Neural cell (in vitro differentiated cells): ENCODE measurements around the gene ZNF500. TPM values are rescaled to one million over a fixed set of nuclear protein-coding genes. Genes with fewer than 3 reads are reported as not detected.

Experiments used
- H2AFZ ChIP-seq: fragments of 200-600, 300-800 bp; sonication (generic), shearing (Covaris generic); 2 replicates; pipeline ENCODE4 v1.6.0; 2014; ENCODE audit warnings: low read depth, mild to moderate bottlenecking, antibody characterized with exemption, low read length, moderate library complexity
- H3F3A ChIP-seq: fragments of 200-600 bp; shearing (Covaris generic); 2 replicates; pipeline ENCODE4 v1.6.1; 2016; ENCODE audit warnings: mild to moderate bottlenecking, moderate library complexity, mixed read lengths, antibody characterized with exemption, low read length; ENCODE audit not compliant: insufficient read depth, poor library complexity, severe bottlenecking
- H3K27ac ChIP-seq: fragments of 200-600, 300-800 bp; sonication (generic), shearing (Covaris generic); 2 replicates; pipeline ENCODE4 v1.5.1; 2014; ENCODE audit warnings: mild to moderate bottlenecking, low read length, moderate library complexity
- H3K27me3 ChIP-seq: fragments of 300-800, 200-600 bp; sonication (generic), shearing (Covaris generic); 2 replicates; pipeline ENCODE4 v1.6.0; 2014; ENCODE audit warnings: mild to moderate bottlenecking, low read depth, low read length, moderate library complexity; ENCODE audit not compliant: insufficient read depth
- H3K36me3 ChIP-seq: fragments of 300-800, 200-600 bp; sonication (generic), shearing (Covaris generic); 2 replicates; pipeline ENCODE4 v1.5.1; 2014; ENCODE audit warnings: mild to moderate bottlenecking, antibody characterized with exemption, low read length, moderate library complexity; ENCODE audit not compliant: insufficient read depth
- H3K4me2 ChIP-seq: fragments of 300-800, 200-600 bp; sonication (generic), shearing (Covaris generic); 2 replicates; pipeline ENCODE4 v1.6.0; 2014; ENCODE audit warnings: mild to moderate bottlenecking, low read length
- H3K4me3 ChIP-seq: fragments of 300-800, 200-600 bp; sonication (generic), shearing (Covaris generic); 2 replicates; pipeline ENCODE4 v1.5.1; 2014; ENCODE audit warnings: mild to moderate bottlenecking, low read length, moderate library complexity
- H3K79me2 ChIP-seq: fragments of 200-600 bp; shearing (Covaris generic); replicated peaks from 2 replicates; pipeline ENCODE4 v1.6.0; 2014; ENCODE audit warnings: mild to moderate bottlenecking, low read length, moderate library complexity; ENCODE audit not compliant: insufficient read depth
- H3K9ac ChIP-seq: fragments of 300-800, 200-600 bp; sonication (generic), shearing (Covaris generic); 2 replicates; pipeline ENCODE4 v1.6.1; 2016; ENCODE audit warnings: mild to moderate bottlenecking, low read length, mixed read lengths
- H3K9me2 ChIP-seq: fragments of 200-600 bp; shearing (Covaris generic); 2 replicates; pipeline ENCODE4 v1.6.1; 2016; ENCODE audit warnings: mild to moderate bottlenecking, low read length, mixed read lengths; ENCODE audit not compliant: insufficient read depth
- H3K9me3 ChIP-seq: fragments of 200-600, 300-800 bp; sonication (generic), shearing (Covaris generic); 2 replicates; pipeline ENCODE4 v1.6.1; 2016; ENCODE audit warnings: mild to moderate bottlenecking, mixed run types, low read length, moderate library complexity, mixed read lengths
- H4K20me1 ChIP-seq: fragments of 200-600 bp; shearing (Covaris generic); 2 replicates; pipeline ENCODE4 v1.6.1; 2016; ENCODE audit warnings: mild to moderate bottlenecking, mixed run types; ENCODE audit not compliant: insufficient read depth
- EP300 ChIP-seq: fragments of 450-650 bp; conservative IDR thresholded peaks from 2 replicates; pipeline ENCODE4 v1.6.1; 2014; ENCODE audit warnings: antibody characterized with exemption, mild to moderate bottlenecking, moderate library complexity; ENCODE audit not compliant: poor library complexity, severe bottlenecking
- EZH2 ChIP-seq: fragments of 200-600, 300-800 bp; shearing (Covaris generic), sonication (generic); IDR thresholded peaks from 2 replicates; pipeline ENCODE4 v1.6.1; 2014; ENCODE audit warnings: antibody characterized with exemption, low read length, borderline replicate concordance, mild to moderate bottlenecking; ENCODE audit not compliant: insufficient read depth, poor library complexity, severe bottlenecking
- MXI1 ChIP-seq: fragments of 450-650 bp; conservative IDR thresholded peaks from 2 replicates; pipeline ENCODE4 v1.6.1; 2014; ENCODE audit warnings: antibody characterized with exemption, mild to moderate bottlenecking; ENCODE audit not compliant: poor library complexity, severe bottlenecking
- POLR2AphosphoS5 ChIP-seq: IDR thresholded peaks from 2 replicates; pipeline ENCODE4 v1.6.1; 2012
- RAD21 ChIP-seq: fragments of 450-650 bp; conservative IDR thresholded peaks from 2 replicates; pipeline ENCODE4 v1.6.1; 2014; ENCODE audit warnings: antibody characterized with exemption, mild to moderate bottlenecking, moderate library complexity
- SMC3 ChIP-seq: fragments of 450-650 bp; conservative IDR thresholded peaks from 2 replicates; pipeline ENCODE4 v1.6.1; 2014; ENCODE audit warnings: antibody characterized with exemption, mild to moderate bottlenecking, moderate library complexity; ENCODE audit not compliant: poor library complexity
- TAF1 ChIP-seq: IDR thresholded peaks from 2 replicates; pipeline ENCODE4 v1.6.1; 2012; ENCODE audit warnings: low read depth
- polyA plus RNA-seq: library from polyadenylated mRNA; depleted of rRNA; stranded (reverse); fragments of >200 nt; gene quantifications from 2 replicates; pipeline ENCODE4 v1.2.3, GENCODE V29; 2014
- TF ChIP-seq, protein P1 (sequence below): fragments of 450-650 bp; IDR thresholded peaks from 2 replicates; pipeline ENCODE4 v1.5.1; 2014; ENCODE audit warnings: antibody characterized with exemption, mild to moderate bottlenecking, moderate library complexity; ENCODE audit not compliant: poor library complexity, severe bottlenecking
- TF ChIP-seq, protein P2 (sequence below): IDR thresholded peaks from 2 replicates; pipeline ENCODE4 v1.6.1; 2012; ENCODE audit warnings: borderline replicate concordance

The ZNF500 gene
- polyA plus RNA-seq, 1 donor from 2014 or later: 16.0 TPM

DNA sequence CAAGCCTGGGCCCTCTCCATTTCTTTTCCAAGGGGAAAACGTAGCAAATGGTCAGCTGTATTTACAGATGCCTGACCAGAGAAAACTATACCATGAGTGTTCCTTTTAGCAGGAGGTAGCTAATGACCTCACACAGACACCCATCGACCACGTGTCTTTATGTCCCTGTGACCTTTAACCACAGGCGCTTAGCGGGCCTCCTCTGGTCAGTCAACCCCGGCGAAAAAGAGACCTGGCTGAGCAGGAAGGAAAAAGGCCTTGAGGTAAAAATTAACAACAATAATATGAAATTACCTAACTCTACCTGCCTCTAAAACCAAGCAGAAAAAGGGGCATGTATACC lies 64.5 kb downstream of the ZNF500 start:
- Histone ChIP-seq H3K9ac (no peak overlapping the region), H2AFZ (no peak overlapping the region), H3F3A (no peaks in the 10 kb centered on the region), H3K9me2 (no peaks in the 10 kb centered on the region), H4K20me1 (no peaks in the 10 kb centered on the region), H3K27ac (no peak overlapping the region), H3K36me3 (no peaks in the 10 kb centered on the region), H3K4me2 (no peak overlapping the region), H3K79me2 (no peaks in the 10 kb centered on the region), H3K4me3 (no peak overlapping the region), H3K27me3 (no peaks in the 10 kb centered on the region), H3K9me3 (no peaks in the 10 kb centered on the region)
- no peak for TF ChIP-seq EP300
- no peak for TF ChIP-seq TAF1
- no peak for TF ChIP-seq MXI1
- TF ChIP-seq, protein P1, sequence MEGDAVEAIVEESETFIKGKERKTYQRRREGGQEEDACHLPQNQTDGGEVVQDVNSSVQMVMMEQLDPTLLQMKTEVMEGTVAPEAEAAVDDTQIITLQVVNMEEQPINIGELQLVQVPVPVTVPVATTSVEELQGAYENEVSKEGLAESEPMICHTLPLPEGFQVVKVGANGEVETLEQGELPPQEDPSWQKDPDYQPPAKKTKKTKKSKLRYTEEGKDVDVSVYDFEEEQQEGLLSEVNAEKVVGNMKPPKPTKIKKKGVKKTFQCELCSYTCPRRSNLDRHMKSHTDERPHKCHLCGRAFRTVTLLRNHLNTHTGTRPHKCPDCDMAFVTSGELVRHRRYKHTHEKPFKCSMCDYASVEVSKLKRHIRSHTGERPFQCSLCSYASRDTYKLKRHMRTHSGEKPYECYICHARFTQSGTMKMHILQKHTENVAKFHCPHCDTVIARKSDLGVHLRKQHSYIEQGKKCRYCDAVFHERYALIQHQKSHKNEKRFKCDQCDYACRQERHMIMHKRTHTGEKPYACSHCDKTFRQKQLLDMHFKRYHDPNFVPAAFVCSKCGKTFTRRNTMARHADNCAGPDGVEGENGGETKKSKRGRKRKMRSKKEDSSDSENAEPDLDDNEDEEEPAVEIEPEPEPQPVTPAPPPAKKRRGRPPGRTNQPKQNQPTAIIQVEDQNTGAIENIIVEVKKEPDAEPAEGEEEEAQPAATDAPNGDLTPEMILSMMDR: no peak
- no peak for TF ChIP-seq SMC3
- no peak for TF ChIP-seq EZH2
- TF ChIP-seq, protein P2, sequence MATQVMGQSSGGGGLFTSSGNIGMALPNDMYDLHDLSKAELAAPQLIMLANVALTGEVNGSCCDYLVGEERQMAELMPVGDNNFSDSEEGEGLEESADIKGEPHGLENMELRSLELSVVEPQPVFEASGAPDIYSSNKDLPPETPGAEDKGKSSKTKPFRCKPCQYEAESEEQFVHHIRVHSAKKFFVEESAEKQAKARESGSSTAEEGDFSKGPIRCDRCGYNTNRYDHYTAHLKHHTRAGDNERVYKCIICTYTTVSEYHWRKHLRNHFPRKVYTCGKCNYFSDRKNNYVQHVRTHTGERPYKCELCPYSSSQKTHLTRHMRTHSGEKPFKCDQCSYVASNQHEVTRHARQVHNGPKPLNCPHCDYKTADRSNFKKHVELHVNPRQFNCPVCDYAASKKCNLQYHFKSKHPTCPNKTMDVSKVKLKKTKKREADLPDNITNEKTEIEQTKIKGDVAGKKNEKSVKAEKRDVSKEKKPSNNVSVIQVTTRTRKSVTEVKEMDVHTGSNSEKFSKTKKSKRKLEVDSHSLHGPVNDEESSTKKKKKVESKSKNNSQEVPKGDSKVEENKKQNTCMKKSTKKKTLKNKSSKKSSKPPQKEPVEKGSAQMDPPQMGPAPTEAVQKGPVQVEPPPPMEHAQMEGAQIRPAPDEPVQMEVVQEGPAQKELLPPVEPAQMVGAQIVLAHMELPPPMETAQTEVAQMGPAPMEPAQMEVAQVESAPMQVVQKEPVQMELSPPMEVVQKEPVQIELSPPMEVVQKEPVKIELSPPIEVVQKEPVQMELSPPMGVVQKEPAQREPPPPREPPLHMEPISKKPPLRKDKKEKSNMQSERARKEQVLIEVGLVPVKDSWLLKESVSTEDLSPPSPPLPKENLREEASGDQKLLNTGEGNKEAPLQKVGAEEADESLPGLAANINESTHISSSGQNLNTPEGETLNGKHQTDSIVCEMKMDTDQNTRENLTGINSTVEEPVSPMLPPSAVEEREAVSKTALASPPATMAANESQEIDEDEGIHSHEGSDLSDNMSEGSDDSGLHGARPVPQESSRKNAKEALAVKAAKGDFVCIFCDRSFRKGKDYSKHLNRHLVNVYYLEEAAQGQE: no peak
- TF ChIP-seq POLR2AphosphoS5: no peak
- TF ChIP-seq RAD21: no peak

DNA sequence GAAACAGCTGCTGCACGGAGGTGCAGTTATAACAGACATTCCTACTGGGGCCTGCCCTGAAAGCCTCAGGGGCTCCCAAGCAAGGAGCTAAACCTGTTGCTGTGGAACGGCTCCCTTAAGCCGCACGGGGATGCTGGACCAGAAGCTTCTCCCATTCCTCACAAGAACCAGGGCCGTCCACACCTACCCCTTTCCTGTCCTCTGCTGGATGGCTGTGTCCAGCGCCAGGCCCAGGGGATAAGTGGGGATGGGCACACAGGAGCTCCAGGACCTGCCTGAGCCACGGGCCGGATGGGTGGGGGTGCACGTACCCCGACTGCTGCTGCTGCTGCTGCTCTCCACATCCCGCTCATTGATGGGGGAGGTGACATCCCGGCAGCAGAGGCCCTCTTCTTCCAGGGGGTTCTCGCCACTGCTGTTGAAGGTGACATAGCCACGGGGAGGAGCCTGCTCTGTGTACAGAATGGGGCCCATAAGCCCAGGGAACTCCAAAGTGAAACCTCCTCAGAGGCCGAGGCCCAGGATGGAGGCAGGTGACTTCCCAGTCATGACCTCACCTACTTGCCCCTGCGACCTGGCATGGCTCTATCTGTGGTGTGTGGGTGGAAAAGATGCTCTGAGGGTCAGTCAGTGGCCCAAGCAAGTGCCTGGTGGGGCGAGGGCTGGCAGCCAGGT lies 65.0 kb downstream of the ZNF500 start:
- no peak overlapping the region for H3K9ac ChIP-seq
- no peaks in the 10 kb centered on the region for H3F3A ChIP-seq
- no peaks in the 10 kb centered on the region for H3K27me3 ChIP-seq
- no peaks in the 10 kb centered on the region for H3K36me3 ChIP-seq
- H3K79me2 ChIP-seq: no peaks in the 10 kb centered on the region
- H2AFZ ChIP-seq: no peak overlapping the region
- TF ChIP-seq POLR2AphosphoS5: no peak
- no peak for TF ChIP-seq EZH2
- no peak for TF ChIP-seq TAF1
- no peak for TF ChIP-seq EP300
- no peak for TF ChIP-seq SMC3
- TF ChIP-seq MXI1: no peak
- H3K27ac ChIP-seq: no peak overlapping the region
- H3K9me3 ChIP-seq: no peaks in the 10 kb centered on the region
- no peaks in the 10 kb centered on the region for H4K20me1 ChIP-seq
- H3K4me2 ChIP-seq: no peak overlapping the region
- no peaks in the 10 kb centered on the region for H3K9me2 ChIP-seq
- H3K4me3 ChIP-seq: no peak overlapping the region
